GM12875 (cell line): ENCODE data around the gene PCDHB3.
"Not testable (repeated sequence)": the region's sequence is repeated elsewhere in the genome, so short reads cannot be mapped to it uniquely, and the experiment has no call there.

Source experiments
- H3K4me3 ChIP-seq: one replicate; pipeline ENCODE4 v1.5.1; 2011; ENCODE audit warnings: low read depth, low read length, control low read depth
- CTCF ChIP-seq: IDR thresholded peaks from 2 replicates; pipeline ENCODE4 v1.5.1; 2011; ENCODE audit warnings: low read depth, mild to moderate bottlenecking, control low read depth, inconsistent platforms, low read length, moderate library complexity, borderline replicate concordance; ENCODE audit not compliant: insufficient read depth

Gene PCDHB3

DNA sequence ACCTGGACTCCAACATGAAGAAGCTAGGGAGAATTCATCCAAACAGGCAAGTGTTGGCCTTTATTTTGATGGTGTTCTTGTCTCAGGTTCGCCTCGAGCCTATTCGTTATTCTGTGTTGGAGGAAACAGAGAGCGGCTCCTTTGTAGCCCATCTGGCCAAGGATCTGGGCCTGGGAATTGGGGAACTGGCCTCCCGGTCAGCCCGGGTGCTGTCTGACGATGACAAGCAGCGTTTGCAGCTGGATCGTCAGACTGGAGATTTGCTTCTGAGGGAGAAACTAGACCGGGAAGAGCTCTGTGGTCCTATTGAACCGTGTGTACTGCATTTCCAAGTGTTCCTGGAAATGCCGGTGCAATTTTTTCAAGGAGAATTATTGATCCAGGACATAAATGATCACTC lies 21.7 kb downstream of the PCDHB3 start:
- no peak overlapping the region for H3K4me3 ChIP-seq
- TF ChIP-seq CTCF: no peak

GRCh38 chr5:141123396-141124135 lies 23.3 kb downstream of the PCDHB3 start:
- not testable (repeated sequence) for H3K4me3 ChIP-seq

DNA sequence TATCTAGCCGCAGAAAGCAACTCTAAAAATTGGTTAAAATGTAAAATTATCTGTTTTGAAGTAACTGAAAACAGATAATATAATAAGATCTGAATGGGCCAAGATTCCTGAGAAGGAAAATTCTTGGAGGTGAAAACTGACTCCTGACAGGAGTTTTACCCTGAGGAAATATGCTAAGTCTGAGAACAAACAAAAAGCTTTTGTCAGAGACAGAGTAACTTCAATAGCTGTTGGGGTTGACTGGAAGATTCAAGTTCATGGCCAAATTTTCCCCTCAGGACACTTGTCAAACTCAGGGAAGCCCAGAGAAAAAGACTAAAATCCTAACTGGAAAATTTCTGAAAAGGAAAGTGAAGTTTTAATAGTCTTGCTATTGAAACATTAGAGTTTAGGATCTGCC lies 27.0 kb downstream of the PCDHB3 start:
- TF ChIP-seq CTCF: no peak
- H3K4me3 ChIP-seq: no peak overlapping the region

GRCh38 chr5:141135030-141135717 lies 34.9 kb downstream of the PCDHB3 start, which contains the start of gene PCDHB5:
PCDHB5 (plus strand) TSS chr5:141135206; CDS start chr5:141135435, 229 bp downstream.
- no peak for TF ChIP-seq CTCF
- H3K4me3 ChIP-seq: no peak within 1 kb of the TSS

- H3K4me3 ChIP-seq: no peak overlapping the region
Observed at GRCh38 chr5:141135718-141136266, 35.5 kb downstream of the PCDHB3 start.

DNA sequence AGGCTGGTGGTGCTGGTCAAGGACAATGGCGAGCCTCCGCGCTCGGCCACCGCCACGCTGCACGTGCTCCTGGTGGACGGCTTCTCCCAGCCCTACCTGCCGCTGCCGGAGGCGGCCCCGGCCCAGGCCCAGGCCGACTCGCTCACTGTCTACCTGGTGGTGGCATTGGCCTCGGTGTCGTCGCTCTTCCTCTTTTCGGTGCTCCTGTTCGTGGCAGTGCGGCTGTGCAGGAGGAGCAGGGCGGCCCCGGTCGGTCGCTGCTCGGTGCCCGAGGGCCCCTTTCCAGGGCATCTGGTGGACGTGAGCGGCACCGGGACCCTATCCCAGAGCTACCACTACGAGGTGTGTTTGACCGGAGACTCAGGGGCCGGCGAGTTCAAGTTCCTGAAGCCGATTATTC lies 37.1 kb downstream of the PCDHB3 start:
- H3K4me3 ChIP-seq: not testable (repeated sequence)

More at GRCh38 chr5:141135718-141136266, 35.5 kb downstream of the PCDHB3 start:
- TF ChIP-seq CTCF: no peak

- H3K4me3 ChIP-seq: no peak within 1 kb of the TSS
- TF ChIP-seq CTCF: no peak
Observed at GRCh38 chr5:141149812-141150211, 49.5 kb downstream of the PCDHB3 start, which contains the start of gene PCDHB6. PCDHB6 (plus strand) TSS chr5:141150057; CDS start chr5:141150258, 201 bp downstream.
